Heart left ventricle (tissue), 13 donors: ENCODE results near the gene PIANP.

ENCODE experiments used
- CTCF ChIP-seq, 12 donors: fragments of 200-600 bp; sonication (generic) in 4 of 12; IDR thresholded peaks; one replicate each; pipeline versions ENCODE4 v1.5.0 to v1.8.0; 2018 to 2022; ENCODE audit warnings: antibody characterized with exemption in 12 of 12, mild to moderate bottlenecking in 5 of 12
- POLR2A ChIP-seq, 2 donors: fragments of 450-650 bp; IDR thresholded peaks; one replicate each; pipeline ENCODE4 v1.6.1; 2017; ENCODE audit warnings: antibody characterized with exemption in 2 of 2, mild to moderate bottlenecking in 2 of 2, moderate library complexity in 2 of 2
- donor health status: ischemic (EF 13 %, LVEDD 7.1; RV severe dilation, severe dysfunction).
- donor health status: DM: no; HTN: yes; CAD: no.
- donor health status: DM: no; HTN: no; CAD: no.
- donor health status: ischemic (EF 25% LVEDD 6.9; RV normal size, moderate dysfunction).
- donor health status: ischemic (EF 25% LVEDD 5.7; RV mildly dilated, moderate dysfunction).
- donor health status: ischemic (EF 35%, LVEDD 5.7; RV mildly dilated, moderate dysfunction).
- donor health status: nonischemic (EF 11% LVEDD 7.7; RV severe dilation, severe dysfunction).
- donor health status: DM: yes; HTN: yes; CAD: no.
- donor health status: PGD.
- donor health status: ischemic (EF 29% LVEDD 5.4; RV normal size, mild dysfunction).
- donor health status: nonischemic (EF 23%, LVEDD 6.1; RV moderate dilation, normal function).

- TF ChIP-seq CTCF (IDR thresholded peaks at IDR 0.05) (no peak), POLR2A (IDR thresholded peaks at IDR 0.05) (no peak)
Measured at GRCh38 chr12:6716874-6717437, 16.3 kb upstream of the PIANP start.
